ENCODE data around the gene IL18R1.

The IL18R1 gene

DNA sequence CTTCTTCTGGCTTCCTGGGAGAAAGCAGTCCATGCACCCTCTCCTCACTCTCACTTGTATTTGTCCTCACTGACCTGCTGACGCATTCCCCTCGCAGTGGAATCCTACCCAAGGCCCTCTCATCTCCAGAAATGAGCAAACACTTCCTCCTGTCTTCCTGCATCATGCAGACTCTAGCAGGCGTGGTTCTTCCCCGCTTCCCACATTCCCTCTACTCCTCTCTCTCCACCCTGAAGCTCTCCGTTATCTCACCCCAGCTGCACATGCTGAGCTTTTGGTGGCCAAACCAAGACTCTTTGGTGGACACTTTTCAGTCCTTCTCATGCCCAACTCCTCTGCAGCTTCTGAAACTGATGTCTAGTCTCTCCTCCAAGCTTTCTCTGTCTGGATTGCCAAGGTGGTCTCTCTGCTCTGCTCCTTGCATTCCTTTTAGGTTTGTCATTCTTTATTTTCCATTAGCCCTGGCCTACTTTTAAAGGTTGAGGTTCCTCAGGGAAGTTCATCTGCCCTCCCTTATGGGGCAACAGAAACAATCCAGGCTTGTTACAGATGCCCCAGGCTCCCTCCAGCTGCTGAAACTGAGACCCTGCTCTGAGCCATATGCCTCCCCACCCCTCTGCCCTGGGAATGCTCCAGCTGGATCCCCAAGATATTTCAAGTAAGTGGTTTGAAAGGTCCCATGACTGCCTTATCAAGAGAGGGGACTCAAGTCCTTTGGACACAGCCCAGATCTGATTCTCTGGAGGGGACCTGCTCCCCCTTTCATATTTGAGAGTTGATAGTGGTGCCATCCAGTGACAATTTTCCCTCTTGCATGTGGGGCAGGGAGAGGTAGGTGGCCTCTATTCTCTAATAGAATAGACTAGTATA lies 66.5 kb downstream of the IL18R1 start:
- in situ Hi-C loops (cut with MboI; ENCODE audit: low sequenced_read_pairs), result no loop called here
- no peaks in the 10 kb centered on the region for H3K4me1 ChIP-seq
- no peaks in the 10 kb centered on the region for H3K36me3 ChIP-seq (replicated peaks)
- no peak overlapping the region for H3K4me3 ChIP-seq
- no peaks in the 10 kb centered on the region for H3K27me3 ChIP-seq (ENCODE audit: low read depth)
- H3K9me3 ChIP-seq, result no peaks in the 10 kb centered on the region
- no peak for DNase-seq (ENCODE audit: low spot score in 2 of 2)

DNA sequence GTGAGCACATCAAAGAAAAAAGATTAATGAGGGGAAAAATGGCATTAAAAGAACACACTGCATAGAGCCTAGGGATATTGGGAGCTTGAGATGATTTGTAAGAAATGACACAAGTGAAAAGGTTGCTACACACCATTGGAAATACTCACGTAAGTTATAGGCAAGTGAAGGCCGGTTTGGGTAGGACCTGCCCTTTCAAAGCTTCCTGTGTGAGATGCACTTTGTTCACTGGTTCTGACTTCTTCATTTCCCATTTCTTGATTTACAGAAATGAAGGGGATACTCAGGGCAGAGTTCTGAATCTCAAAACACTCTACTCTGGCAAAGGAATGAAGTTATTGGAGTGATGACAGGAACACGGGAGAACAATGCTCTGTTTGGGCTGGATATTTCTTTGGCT lies 67.3 kb downstream of the IL18R1 start, which contains the start of gene IL18RAP:
Gene IL18RAP (plus strand): TSS at position 251 of the 400 bp plus-strand sequence. CDS start 118 bp downstream, at position 369.
- in situ Hi-C loops (cut with MboI; ENCODE audit: low sequenced_read_pairs), result no loop called here
- Histone ChIP-seq H3K4me3 (no peak within 1 kb of the TSS), H3K36me3 (replicated peaks) (no peaks in the 10 kb centered on the region), H3K27me3 (ENCODE audit: low read depth) (no peaks in the 10 kb centered on the region), H3K9me3 (no peaks in the 10 kb centered on the region), H3K4me1 (no peaks in the 10 kb centered on the region)
- no peak for DNase-seq (ENCODE audit: low spot score in 2 of 2)

DNA sequence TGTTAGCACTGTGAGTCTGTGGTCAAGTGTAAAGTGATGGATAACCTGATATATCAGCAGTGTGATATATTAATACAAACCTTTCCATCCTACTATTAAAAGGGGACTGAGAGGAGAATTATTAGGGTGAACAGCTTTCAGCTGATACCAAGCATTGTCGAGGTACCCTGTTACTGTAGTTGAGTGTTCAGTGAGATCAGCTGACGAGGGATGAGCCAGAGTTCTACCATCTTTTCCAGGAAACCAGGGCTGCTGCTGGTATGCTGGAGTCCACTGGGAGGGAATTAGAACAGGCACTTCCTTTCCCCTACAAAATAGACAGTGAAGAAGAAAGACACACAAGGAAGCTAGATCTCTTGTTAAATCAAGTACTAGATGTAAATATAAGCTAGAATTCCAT lies 67.8 kb downstream of the IL18R1 start:
- Histone ChIP-seq H3K4me1 (no peaks in the 10 kb centered on the region), H3K4me3 (no peak overlapping the region), H3K9me3 (no peaks in the 10 kb centered on the region), H3K36me3 (replicated peaks) (no peaks in the 10 kb centered on the region), H3K27me3 (ENCODE audit: low read depth) (no peaks in the 10 kb centered on the region)
- in situ Hi-C loops (cut with MboI; ENCODE audit: low sequenced_read_pairs), result no loop called here
- DNase-seq (ENCODE audit: low spot score in 2 of 2), result no peak

DNA sequence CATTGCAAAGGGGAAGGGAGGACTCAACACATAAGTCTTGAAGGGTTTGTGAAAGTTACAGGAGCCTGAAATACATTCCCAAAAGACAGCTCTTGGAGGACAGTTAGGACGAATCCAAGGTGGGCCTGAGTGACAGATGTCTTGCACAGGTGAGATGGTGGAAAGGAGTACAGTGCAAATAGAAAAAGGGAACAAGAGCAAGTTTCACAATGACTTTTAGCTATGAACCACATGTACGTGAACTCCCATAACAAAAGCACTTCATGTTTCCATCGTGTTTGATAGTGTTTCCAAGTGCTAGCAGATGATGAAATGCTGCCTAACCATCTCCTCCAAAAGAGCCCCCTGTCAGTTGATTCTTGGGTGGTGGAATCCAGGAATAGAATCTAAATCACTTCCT lies 69.2 kb downstream of the IL18R1 start:
- no peaks in the 10 kb centered on the region for H3K27me3 ChIP-seq (ENCODE audit: low read depth)
- no peaks in the 10 kb centered on the region for H3K4me1 ChIP-seq
- DNase-seq (ENCODE audit: low spot score in 2 of 2), result no peak
- no peak overlapping the region for H3K4me3 ChIP-seq
- no peaks in the 10 kb centered on the region for H3K36me3 ChIP-seq (replicated peaks)
- H3K9me3 ChIP-seq, result no peaks in the 10 kb centered on the region
- in situ Hi-C loops (cut with MboI; ENCODE audit: low sequenced_read_pairs), result loop anchor here (25.0 kb wide), 1 partner anchor 412 kb away; no protein-coding TSS in a partner anchor

DNA sequence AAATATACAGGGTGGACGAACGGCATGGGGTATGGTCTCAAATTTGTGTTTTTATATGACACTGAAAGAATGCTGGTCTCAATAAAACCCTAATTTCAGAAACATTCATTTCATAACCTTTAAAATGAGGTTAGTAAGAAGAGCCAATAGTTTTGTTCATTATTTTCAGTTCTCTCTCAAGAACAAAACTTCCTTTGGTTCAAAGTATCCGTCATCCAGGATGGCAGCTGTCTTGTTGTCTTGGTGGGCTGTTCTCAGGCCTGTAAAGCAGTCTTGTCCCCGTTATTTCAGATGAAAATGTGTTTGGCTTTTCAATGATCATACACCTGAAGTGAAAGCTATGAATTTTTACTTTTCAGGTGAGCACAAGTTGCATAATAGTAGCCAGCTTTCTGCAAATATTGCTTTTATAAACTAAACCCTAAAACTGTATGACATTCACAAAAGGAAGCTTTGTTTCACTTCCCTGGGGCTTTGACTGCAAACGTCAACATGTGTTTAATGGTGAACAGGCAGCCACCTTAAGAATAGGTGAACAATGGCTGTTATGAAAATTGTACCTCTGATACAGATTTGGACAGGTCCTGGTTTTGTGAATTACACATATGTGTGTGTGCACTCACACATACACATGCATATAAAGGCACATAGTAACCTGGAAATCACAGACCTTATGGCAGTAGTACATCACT lies 70.0 kb downstream of the IL18R1 start:
- in situ Hi-C loops (cut with MboI; ENCODE audit: low sequenced_read_pairs), result loop anchor here (25.0 kb wide), 1 partner anchor 413 kb away; no protein-coding TSS in a partner anchor

DNA sequence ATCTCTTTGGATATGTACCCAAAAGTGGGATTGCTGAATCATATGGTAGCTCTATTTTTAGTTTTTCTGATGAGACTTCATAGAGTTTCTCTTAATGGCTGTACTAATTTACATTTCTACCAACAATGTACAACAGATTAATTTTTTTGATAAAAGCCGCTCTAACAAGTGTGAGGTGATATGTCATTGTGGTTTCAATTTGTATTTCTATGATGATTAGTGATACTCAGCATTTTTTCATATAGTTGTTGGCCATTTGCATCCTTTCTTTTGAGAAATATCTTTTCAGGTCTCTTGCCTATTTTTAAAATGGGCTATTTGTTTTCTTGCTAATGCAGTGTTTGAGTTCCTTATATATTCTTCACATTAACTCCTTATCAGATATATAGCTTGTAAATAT lies 71.7 kb downstream of the IL18R1 start:
- no peaks in the 10 kb centered on the region for H3K36me3 ChIP-seq (replicated peaks)
- H3K4me1 ChIP-seq, result no peaks in the 10 kb centered on the region
- no peaks in the 10 kb centered on the region for H3K27me3 ChIP-seq (ENCODE audit: low read depth)
- H3K9me3 ChIP-seq, result no peaks in the 10 kb centered on the region
- DNase-seq (ENCODE audit: low spot score in 2 of 2), result no peak
- no peak overlapping the region for H3K4me3 ChIP-seq
- in situ Hi-C loops (cut with MboI; ENCODE audit: low sequenced_read_pairs), result loop anchor here (25.0 kb wide), 1 partner anchor 415 kb away; no protein-coding TSS in a partner anchor

More for the DNA sequence above, 70.0 kb downstream of the IL18R1 start:
- H3K9me3 ChIP-seq, result no peaks in the 10 kb centered on the region
- no peak for DNase-seq (ENCODE audit: low spot score in 2 of 2)
- H3K36me3 ChIP-seq (replicated peaks), result no peaks in the 10 kb centered on the region
- H3K27me3 ChIP-seq (ENCODE audit: low read depth), result no peaks in the 10 kb centered on the region
- no peak overlapping the region for H3K4me3 ChIP-seq
- no peaks in the 10 kb centered on the region for H3K4me1 ChIP-seq

DNA sequence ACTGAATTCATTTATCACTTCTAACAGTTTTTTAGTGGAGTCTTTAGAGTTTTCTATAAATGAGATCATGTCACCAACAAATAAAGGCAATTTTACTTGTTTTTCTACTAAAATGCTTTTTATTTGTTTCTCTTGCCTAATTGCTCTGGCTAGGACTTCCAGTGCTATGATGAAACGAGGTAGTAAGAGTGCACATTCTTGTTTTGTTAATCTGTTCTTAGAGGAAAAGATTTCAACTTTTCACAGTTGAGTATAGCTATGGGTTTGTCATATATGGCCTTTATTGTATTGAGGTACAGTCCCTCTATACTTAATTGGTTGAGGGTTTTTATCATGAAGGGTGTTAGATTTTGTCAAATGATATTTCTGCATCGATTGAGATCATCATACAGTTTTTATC lies 73.0 kb downstream of the IL18R1 start:
- in situ Hi-C loops (cut with MboI; ENCODE audit: low sequenced_read_pairs), result loop anchor here (25.0 kb wide), 1 partner anchor 416 kb away; no protein-coding TSS in a partner anchor
- no peak for DNase-seq (ENCODE audit: low spot score in 2 of 2)
- Histone ChIP-seq H3K4me3 (no peak overlapping the region), H3K4me1 (no peaks in the 10 kb centered on the region), H3K27me3 (ENCODE audit: low read depth) (no peaks in the 10 kb centered on the region), H3K36me3 (replicated peaks) (no peaks in the 10 kb centered on the region), H3K9me3 (no peaks in the 10 kb centered on the region)

DNA sequence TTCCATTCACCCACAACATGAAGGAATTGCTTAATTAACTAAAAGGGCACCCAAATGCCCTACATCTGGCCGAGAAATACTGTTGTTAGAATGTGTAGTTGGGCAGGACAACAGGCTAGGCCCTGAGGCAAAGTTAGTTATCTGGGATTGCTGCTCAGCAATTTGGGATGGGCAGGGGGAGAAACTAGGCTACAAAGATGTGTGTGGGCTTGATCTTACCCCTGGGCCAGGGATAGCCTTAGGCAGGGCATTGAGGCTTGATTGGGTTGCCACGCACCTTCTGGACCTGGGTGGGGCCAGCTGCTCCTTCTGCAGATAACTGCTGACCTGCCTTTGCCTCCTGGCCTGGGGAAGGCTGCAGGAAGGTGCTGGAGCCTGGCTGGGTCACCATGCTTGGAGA lies 76.8 kb downstream of the IL18R1 start:
- Histone ChIP-seq H3K36me3 (replicated peaks) (no peaks in the 10 kb centered on the region), H3K27me3 (ENCODE audit: low read depth) (no peaks in the 10 kb centered on the region), H3K4me3 (no peak overlapping the region), H3K4me1 (no peaks in the 10 kb centered on the region), H3K9me3 (no peaks in the 10 kb centered on the region)
- DNase-seq (ENCODE audit: low spot score in 2 of 2), result no peak
- in situ Hi-C loops (cut with MboI; ENCODE audit: low sequenced_read_pairs), result loop anchor here (25.0 kb wide), 1 partner anchor 420 kb away; no protein-coding TSS in a partner anchor

DNA sequence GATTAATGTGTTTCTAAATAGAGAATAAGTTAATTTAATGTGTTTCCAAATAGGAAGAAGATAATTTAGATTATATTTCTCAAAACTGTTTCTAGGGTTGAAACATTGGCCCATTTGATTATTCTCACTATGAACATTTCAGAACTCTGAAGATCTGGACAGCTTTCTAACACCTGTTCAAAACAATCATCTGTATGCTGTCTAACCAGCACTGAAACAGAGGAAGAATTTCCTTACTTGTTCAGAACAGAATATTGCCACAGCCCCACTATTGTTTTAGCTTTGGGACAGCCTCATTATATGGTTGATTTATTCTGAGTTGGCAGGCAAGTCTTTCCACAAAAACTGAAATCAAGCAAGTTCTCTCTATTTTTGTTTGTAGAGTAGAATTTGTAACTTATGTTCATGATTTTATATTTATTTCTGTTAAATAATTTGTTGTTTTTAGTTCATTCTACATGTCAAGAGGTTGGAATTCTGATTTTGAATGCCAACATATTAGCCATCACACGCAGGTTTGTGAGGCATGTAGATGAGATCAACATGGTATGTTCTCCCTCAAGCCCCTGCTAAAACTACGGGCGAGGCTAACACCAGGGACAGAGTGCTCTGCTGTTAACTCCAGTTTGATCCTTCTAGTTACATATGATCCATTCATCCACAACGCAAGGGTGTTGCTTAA lies 78.5 kb downstream of the IL18R1 start:
- H3K36me3 ChIP-seq (replicated peaks), result no peaks in the 10 kb centered on the region
- H3K4me1 ChIP-seq, result no peaks in the 10 kb centered on the region
- H3K9me3 ChIP-seq, result no peaks in the 10 kb centered on the region
- in situ Hi-C loops (cut with MboI; ENCODE audit: low sequenced_read_pairs), result loop anchor here (25.0 kb wide), 1 partner anchor 422 kb away; no protein-coding TSS in a partner anchor
- no peak overlapping the region for H3K4me3 ChIP-seq
- no peaks in the 10 kb centered on the region for H3K27me3 ChIP-seq (ENCODE audit: low read depth)
- no peak for DNase-seq (ENCODE audit: low spot score in 2 of 2)

DNA sequence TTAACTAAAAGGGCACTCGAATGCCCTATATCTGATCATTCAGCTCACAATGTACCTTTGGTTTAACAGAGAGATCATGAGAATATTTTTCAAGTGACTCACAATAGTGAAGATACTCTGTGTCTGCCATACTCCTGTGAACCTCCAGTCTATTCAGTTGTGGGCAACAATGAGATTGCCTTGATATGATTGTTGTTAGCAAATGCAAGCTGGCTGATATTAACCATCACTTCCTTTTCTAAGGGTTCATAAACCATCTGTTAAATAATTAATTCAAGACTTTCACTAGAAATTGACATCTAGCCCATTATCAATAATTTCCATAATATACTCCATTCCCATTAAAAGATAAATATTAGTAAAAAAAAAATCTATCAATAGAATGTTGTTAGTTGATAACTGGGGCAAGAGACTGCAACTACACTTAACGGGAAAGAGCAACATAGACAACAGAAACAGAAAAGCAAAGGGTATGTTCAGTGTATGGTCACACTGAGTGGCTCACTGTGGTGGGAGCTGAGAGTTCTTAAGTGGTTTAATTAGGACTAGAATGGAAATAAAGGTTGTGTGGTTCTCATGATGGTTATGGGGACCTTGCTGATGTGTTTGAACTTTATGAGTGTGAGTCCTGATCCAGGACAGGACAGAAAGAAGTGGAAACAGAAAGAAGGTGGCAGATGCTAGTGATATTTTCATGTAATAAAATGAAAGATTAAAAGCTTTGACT lies 79.2 kb downstream of the IL18R1 start:
- no peaks in the 10 kb centered on the region for H3K4me1 ChIP-seq
- no peaks in the 10 kb centered on the region for H3K27me3 ChIP-seq (ENCODE audit: low read depth)
- no peak overlapping the region for H3K4me3 ChIP-seq
- in situ Hi-C loops (cut with MboI; ENCODE audit: low sequenced_read_pairs), result loop anchor here (25.0 kb wide), 1 partner anchor 423 kb away; no protein-coding TSS in a partner anchor
- DNase-seq (ENCODE audit: low spot score in 2 of 2), result no peak
- H3K36me3 ChIP-seq (replicated peaks), result no peaks in the 10 kb centered on the region
- no peaks in the 10 kb centered on the region for H3K9me3 ChIP-seq

DNA sequence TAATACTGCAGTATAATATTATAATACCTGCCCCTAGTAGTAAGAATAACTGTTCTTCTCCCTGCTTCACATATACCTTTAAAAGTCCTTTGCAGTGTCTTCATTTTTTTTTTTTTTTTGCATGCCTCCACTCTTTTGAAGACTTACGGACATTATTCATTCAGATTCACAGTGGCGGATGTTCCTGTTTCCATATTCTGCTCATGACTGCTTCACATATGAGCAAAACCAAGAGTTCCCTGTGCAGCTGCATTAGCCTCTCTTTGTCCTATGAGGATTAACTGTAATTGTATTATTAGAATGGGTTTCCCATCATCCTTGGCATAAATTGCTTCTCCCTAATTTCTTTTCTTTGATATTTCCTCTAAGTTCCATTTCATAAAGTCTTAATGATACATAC lies 80.1 kb downstream of the IL18R1 start:
- no peaks in the 10 kb centered on the region for H3K9me3 ChIP-seq
- no peaks in the 10 kb centered on the region for H3K36me3 ChIP-seq (replicated peaks)
- in situ Hi-C loops (cut with MboI; ENCODE audit: low sequenced_read_pairs), result loop anchor here (25.0 kb wide), 1 partner anchor 423 kb away; no protein-coding TSS in a partner anchor
- H3K27me3 ChIP-seq (ENCODE audit: low read depth), result no peaks in the 10 kb centered on the region
- DNase-seq (ENCODE audit: low spot score in 2 of 2), result no peak
- H3K4me1 ChIP-seq, result no peaks in the 10 kb centered on the region
- no peak overlapping the region for H3K4me3 ChIP-seq

DNA sequence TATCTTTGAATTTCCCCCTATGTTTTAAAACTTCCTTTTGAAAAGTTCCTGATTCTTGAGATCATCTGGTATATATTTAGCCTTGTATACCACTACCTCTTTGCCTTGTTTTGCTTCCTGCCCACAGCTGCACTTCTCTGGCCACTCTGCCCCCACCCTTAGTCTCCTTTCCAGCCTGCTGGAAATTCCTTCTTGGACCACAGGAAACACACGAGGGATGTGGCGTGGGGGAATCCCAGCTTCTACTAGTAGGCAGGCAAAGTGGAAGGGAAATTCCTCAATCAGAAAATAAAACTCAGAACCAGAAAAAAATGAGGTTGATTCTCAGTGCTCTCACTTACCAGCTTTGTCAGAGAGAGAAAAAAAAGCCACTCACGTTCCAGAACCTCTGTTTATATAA lies 80.7 kb downstream of the IL18R1 start:
- Histone ChIP-seq H3K27me3 (ENCODE audit: low read depth) (no peaks in the 10 kb centered on the region), H3K4me1 (no peaks in the 10 kb centered on the region), H3K36me3 (replicated peaks) (no peaks in the 10 kb centered on the region), H3K4me3 (no peak overlapping the region), H3K9me3 (no peaks in the 10 kb centered on the region)
- in situ Hi-C loops (cut with MboI; ENCODE audit: low sequenced_read_pairs), result loop anchor here (25.0 kb wide), 1 partner anchor 424 kb away; no protein-coding TSS in a partner anchor
- no peak for DNase-seq (ENCODE audit: low spot score in 2 of 2)

DNA sequence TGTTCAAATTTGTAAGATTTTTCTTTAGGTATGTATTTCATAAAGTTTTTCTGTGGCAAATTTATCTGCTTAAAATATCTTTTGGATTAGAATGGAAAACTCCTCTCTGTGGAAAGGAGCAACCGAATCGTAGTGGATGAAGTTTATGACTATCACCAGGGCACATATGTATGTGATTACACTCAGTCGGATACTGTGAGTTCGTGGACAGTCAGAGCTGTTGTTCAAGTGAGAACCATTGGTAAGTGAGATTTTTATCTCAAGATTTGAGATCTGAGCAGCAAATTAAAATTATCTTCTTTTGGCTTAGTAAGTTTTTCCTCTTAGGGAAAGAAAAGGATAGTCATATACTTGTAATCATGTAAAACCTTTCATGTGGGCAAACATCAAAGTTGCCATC lies 81.5 kb downstream of the IL18R1 start:
- DNase-seq (ENCODE audit: low spot score in 2 of 2), result no peak
- H3K9me3 ChIP-seq, result no peaks in the 10 kb centered on the region
- no peak overlapping the region for H3K4me3 ChIP-seq
- in situ Hi-C loops (cut with MboI; ENCODE audit: low sequenced_read_pairs), result loop anchor here (25.0 kb wide), 1 partner anchor 425 kb away; no protein-coding TSS in a partner anchor
- no peaks in the 10 kb centered on the region for H3K4me1 ChIP-seq
- H3K36me3 ChIP-seq (replicated peaks), result no peaks in the 10 kb centered on the region
- no peaks in the 10 kb centered on the region for H3K27me3 ChIP-seq (ENCODE audit: low read depth)

All from HAP-1 (cell line).